HCT116 (cell line): ENCODE measurements around the gene LHFPL6. TPM values are rescaled to one million over a fixed set of nuclear protein-coding genes. Genes with fewer than 3 reads are reported as not detected.

ENCODE experiments used
- ATAC-seq: fragments of 200-7000 bp; cut with Tn5 transposase; 2 replicates; pipeline ENCODE4 v1.9.1; 2020; ENCODE audit warnings: mild to moderate bottlenecking, moderate library complexity
- BruUV-seq: library from RNA; stranded (reverse); fragments of 400-500 nt; replicated peaks from 2 replicates; lab custom pipeline; 2021; lab: Mats Ljungman, UMichigan
- CTCF ChIA-PET: fragments of 300-600 bp; sonication (Branson Sonifier 250); formaldehyde crosslinking; loops from one replicate; lab custom pipeline; 2021; ENCODE audit warnings: antibody characterized with exemption; lab: Charles Lee
- POLR2A ChIA-PET: fragments of 300-600, 350-600 bp; sonication (Branson Sonifier 250); formaldehyde crosslinking; loops from one replicate; lab custom pipeline; 2021; ENCODE audit warnings: antibody characterized with exemption; lab: Charles Lee
- RAD21 ChIA-PET, 2 experiments: fragments of 300-600 bp; sonication (Branson Sonifier 250); formaldehyde crosslinking; loops; one replicate each; lab custom pipeline; 2023; ENCODE audit warnings: low total read pairs in 2 of 2; ENCODE audit not compliant: uncharacterized antibody in 2 of 2, unreplicated experiment in 2 of 2, low non-redundant PET in 1 of 2; lab: Charles Lee
- DNase-seq: peaks from one replicate; pipeline ENCODE4 v3.0.0-alpha.2; 2010; ENCODE audit warnings: low read depth, low spot score
- H2AFZ ChIP-seq: fragments of 200-600 bp; shearing (Covaris generic), sonication (generic); 2 replicates; pipeline ENCODE4 v1.6.1; 2017; ENCODE audit warnings: low read depth, mixed run types, mixed read lengths, antibody characterized with exemption, low read length; ENCODE audit not compliant: poor library complexity, severe bottlenecking
- H3K27ac ChIP-seq: 2 replicates; pipeline ENCODE4 v1.5.1; 2012; ENCODE audit warnings: low read depth, low read length
- H3K27me3 ChIP-seq: fragments of 200-600 bp; sonication (generic); 2 replicates; pipeline ENCODE4 v1.6.1; 2016; ENCODE audit warnings: mixed run types, low read length, mixed read lengths; ENCODE audit not compliant: insufficient read depth
- H3K36me3 ChIP-seq, 2 experiments: fragments of 200-500 bp in 1 of 2; fragments of 200-600 bp in 1 of 2; sonication (Bioruptor generic) in 1 of 2; sonication (generic) in 1 of 2; 2 replicates each; pipeline versions ENCODE4 v1.5.1 to v1.6.1; 2014 to 2016; ENCODE audit warnings: low read length in 2 of 2, inconsistent platforms in 1 of 2, mixed read lengths in 1 of 2, mixed run types in 1 of 2; ENCODE audit not compliant: insufficient read depth in 2 of 2, control insufficient read depth in 1 of 2
- H3K4me1 ChIP-seq, 2 experiments: fragments of 200-600 bp in 1 of 2; sonication (generic) in 1 of 2; 2 replicates each; pipeline versions ENCODE4 v1.5.1 to v1.6.1; 2012 to 2017; ENCODE audit warnings: low read length in 2 of 2, inconsistent platforms in 1 of 2, mild to moderate bottlenecking in 1 of 2, mixed read lengths in 1 of 2, mixed run types in 1 of 2, moderate library complexity in 1 of 2; ENCODE audit not compliant: insufficient read depth in 2 of 2, control insufficient read depth in 1 of 2
- H3K4me2 ChIP-seq: fragments of 200-600 bp; sonication (generic); 2 replicates; pipeline ENCODE4 v1.6.1; 2017; ENCODE audit warnings: mixed run types, low read length, mixed read lengths
- H3K4me3 ChIP-seq, 2 experiments: fragments of 200-600 bp in 1 of 2; sonication (generic) in 1 of 2; replicated peaks in 1 of 2; 2 replicates each; pipeline ENCODE4 v1.5.1; 2011 to 2016; ENCODE audit warnings: low read length in 2 of 2, control low read depth in 1 of 2, low read depth in 1 of 2, mild to moderate bottlenecking in 1 of 2, mixed read lengths in 1 of 2, mixed run types in 1 of 2
- H3K79me2 ChIP-seq: fragments of 200-600 bp; sonication (generic); 2 replicates; pipeline ENCODE4 v1.6.1; 2017; ENCODE audit warnings: mild to moderate bottlenecking, mixed run types, low read length, moderate library complexity, mixed read lengths; ENCODE audit not compliant: insufficient read depth
- H3K9ac ChIP-seq: fragments of 200-600 bp; sonication (generic); 2 replicates; pipeline ENCODE4 v1.6.1; 2016; ENCODE audit warnings: low read length, mixed read lengths
- H3K9me2 ChIP-seq: fragments of 200-600 bp; sonication (generic), shearing (Covaris generic); 2 replicates; pipeline ENCODE4 v1.6.1; 2017; ENCODE audit warnings: mixed run types, mild to moderate bottlenecking, moderate library complexity; ENCODE audit not compliant: insufficient read depth
- H3K9me3 ChIP-seq, 2 experiments: fragments of 200-500 bp in 1 of 2; fragments of 200-600 bp in 1 of 2; sonication (Bioruptor generic) in 1 of 2; sonication (generic) in 1 of 2; 2 replicates each; pipeline ENCODE4 v1.6.1; 2014 to 2017; ENCODE audit warnings: low read length in 2 of 2, mixed read lengths in 2 of 2, inconsistent platforms in 1 of 2, low read depth in 1 of 2, mild to moderate bottlenecking in 1 of 2, mixed run types in 1 of 2, moderate library complexity in 1 of 2; ENCODE audit not compliant: control insufficient read depth in 1 of 2, insufficient read depth in 1 of 2
- H4K20me1 ChIP-seq: fragments of 200-600 bp; sonication (generic), shearing (Covaris generic); 2 replicates; pipeline ENCODE4 v1.6.1; 2017; ENCODE audit warnings: mixed run types, mild to moderate bottlenecking, moderate library complexity; ENCODE audit not compliant: insufficient read depth
- CBX3 ChIP-seq: IDR thresholded peaks from 2 replicates; pipeline ENCODE4 v1.6.1; 2012; ENCODE audit warnings: low read depth
- EGR1 ChIP-seq: IDR thresholded peaks from 2 replicates; pipeline ENCODE4 v1.6.1; 2012; ENCODE audit warnings: low read depth
- FOSL1 ChIP-seq: IDR thresholded peaks from 2 replicates; pipeline ENCODE4 v1.6.1; 2012; ENCODE audit warnings: low read depth
- POLR2A ChIP-seq: IDR thresholded peaks from 2 replicates; pipeline ENCODE4 v1.7.0; 2011; ENCODE audit warnings: borderline replicate concordance; ENCODE audit not compliant: insufficient read depth, insufficient read length; ENCODE audit errors: extremely low read depth
- POLR2AphosphoS5 ChIP-seq: IDR thresholded peaks from 2 replicates; pipeline ENCODE4 v1.6.1; 2011; ENCODE audit warnings: mild to moderate bottlenecking, low read depth, low read length, moderate library complexity
- RAD21 ChIP-seq: IDR thresholded peaks from 2 replicates; pipeline ENCODE4 v1.6.1; 2012; ENCODE audit warnings: low read depth, mild to moderate bottlenecking
- YY1 ChIP-seq: IDR thresholded peaks from 2 replicates; pipeline ENCODE4 v1.6.1; 2011; ENCODE audit warnings: low read length, low read depth, moderate library complexity, mild to moderate bottlenecking; ENCODE audit not compliant: insufficient replicate concordance; ENCODE audit errors: extremely low read depth
- ZNF274 ChIP-seq: fragments of 200-500 bp; sonication (Bioruptor generic); IDR thresholded peaks from 2 replicates; pipeline ENCODE4 v1.6.1; 2014; ENCODE audit warnings: mild to moderate bottlenecking, low read depth, low read length, inconsistent platforms
- intact Hi-C: fragments of 100-400 bp; cut with micrococcal nuclease; formaldehyde crosslinking; loops from 2 replicates; pipeline ENCODE4 v1.10.0; 2022
- total RNA-seq: library from RNA; stranded (reverse); gene quantifications from one replicate; pipeline ENCODE4 v1.2.1, GENCODE V29; 2021; ENCODE audit not compliant: unreplicated experiment
- TF ChIP-seq, protein P1 (sequence below): IDR thresholded peaks from 2 replicates; pipeline ENCODE4 v1.6.1; 2012; ENCODE audit warnings: low read depth
- TF ChIP-seq, protein P2 (sequence below): IDR thresholded peaks from 2 replicates; pipeline ENCODE4 v1.6.1; 2012

Gene LHFPL6
- total RNA-seq, 1 experiment from 2014 or later: 0.22 TPM

DNA sequence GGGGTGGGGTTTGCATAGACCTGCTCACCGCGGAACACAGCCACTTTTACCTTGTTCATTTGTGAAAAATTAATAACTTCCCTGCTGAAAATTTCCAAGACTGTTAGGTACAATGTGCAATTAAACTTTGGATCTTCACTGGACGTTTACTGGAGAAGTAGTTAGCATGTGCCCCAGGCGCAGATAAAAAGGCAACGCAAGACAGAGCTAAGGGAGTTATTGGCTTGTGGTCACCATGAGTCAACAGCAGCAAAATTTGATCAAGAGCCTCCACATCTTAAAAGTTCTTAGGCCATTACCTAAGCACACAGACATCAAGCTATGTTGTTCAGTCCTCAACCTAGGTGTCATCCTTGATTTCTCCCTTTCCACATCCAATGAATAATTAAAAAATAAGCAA lies 257.0 kb downstream of the LHFPL6 start:
- ChIA-PET RAD21 (no interaction called here), POLR2A (no interaction called here), CTCF (no interaction called here)
- Histone ChIP-seq H4K20me1 (no peaks in the 10 kb centered on the region), H3K27me3 (peaks cover 13% of the 10 kb centered on the region), H3K4me3 (no peak overlapping the region), H3K36me3 (no peaks in the 10 kb centered on the region), H3K9me3 (no peaks in the 10 kb centered on the region), H3K9ac (no peak overlapping the region), H3K4me2 (no peak overlapping the region), H3K9me2 (no peaks in the 10 kb centered on the region), H3K79me2 (no peaks in the 10 kb centered on the region), H2AFZ (no peak overlapping the region), H3K27ac (no peak overlapping the region), H3K4me1 (no peaks in the 10 kb centered on the region)
- DNase-seq (no peak), ATAC-seq (no peak)
- intact Hi-C loops: no loop called here
- BruUV-seq: no TSS peak
- no peak for TF ChIP-seq RAD21
- no peak for TF ChIP-seq FOSL1
- TF ChIP-seq CBX3: no peak
- TF ChIP-seq EGR1: no peak
- TF ChIP-seq, protein P1, sequence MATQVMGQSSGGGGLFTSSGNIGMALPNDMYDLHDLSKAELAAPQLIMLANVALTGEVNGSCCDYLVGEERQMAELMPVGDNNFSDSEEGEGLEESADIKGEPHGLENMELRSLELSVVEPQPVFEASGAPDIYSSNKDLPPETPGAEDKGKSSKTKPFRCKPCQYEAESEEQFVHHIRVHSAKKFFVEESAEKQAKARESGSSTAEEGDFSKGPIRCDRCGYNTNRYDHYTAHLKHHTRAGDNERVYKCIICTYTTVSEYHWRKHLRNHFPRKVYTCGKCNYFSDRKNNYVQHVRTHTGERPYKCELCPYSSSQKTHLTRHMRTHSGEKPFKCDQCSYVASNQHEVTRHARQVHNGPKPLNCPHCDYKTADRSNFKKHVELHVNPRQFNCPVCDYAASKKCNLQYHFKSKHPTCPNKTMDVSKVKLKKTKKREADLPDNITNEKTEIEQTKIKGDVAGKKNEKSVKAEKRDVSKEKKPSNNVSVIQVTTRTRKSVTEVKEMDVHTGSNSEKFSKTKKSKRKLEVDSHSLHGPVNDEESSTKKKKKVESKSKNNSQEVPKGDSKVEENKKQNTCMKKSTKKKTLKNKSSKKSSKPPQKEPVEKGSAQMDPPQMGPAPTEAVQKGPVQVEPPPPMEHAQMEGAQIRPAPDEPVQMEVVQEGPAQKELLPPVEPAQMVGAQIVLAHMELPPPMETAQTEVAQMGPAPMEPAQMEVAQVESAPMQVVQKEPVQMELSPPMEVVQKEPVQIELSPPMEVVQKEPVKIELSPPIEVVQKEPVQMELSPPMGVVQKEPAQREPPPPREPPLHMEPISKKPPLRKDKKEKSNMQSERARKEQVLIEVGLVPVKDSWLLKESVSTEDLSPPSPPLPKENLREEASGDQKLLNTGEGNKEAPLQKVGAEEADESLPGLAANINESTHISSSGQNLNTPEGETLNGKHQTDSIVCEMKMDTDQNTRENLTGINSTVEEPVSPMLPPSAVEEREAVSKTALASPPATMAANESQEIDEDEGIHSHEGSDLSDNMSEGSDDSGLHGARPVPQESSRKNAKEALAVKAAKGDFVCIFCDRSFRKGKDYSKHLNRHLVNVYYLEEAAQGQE: no peak
- TF ChIP-seq POLR2AphosphoS5: no peak
- TF ChIP-seq, protein P2, sequence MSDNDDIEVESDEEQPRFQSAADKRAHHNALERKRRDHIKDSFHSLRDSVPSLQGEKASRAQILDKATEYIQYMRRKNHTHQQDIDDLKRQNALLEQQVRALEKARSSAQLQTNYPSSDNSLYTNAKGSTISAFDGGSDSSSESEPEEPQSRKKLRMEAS: no peak
- TF ChIP-seq ZNF274: no peak
- no peak for TF ChIP-seq YY1
- no peak for TF ChIP-seq POLR2A
